Transverse colon (tissue), 4 donors: ENCODE data around the gene ARID3A. TPM values are rescaled to one million over a fixed set of nuclear protein-coding genes. Genes with fewer than 3 reads are reported as not detected.

Experiments
- DNase-seq: peaks from one replicate; pipeline ENCODE4 v3.0.0-alpha.2; 2019
- H3K27ac ChIP-seq, 4 donors: fragments of 200-600 bp; sonication (generic); 2 replicates each; pipeline ENCODE4 v1.5.1; 2016 to 2018; ENCODE audit warnings: inconsistent platforms in 4 of 4
- H3K27me3 ChIP-seq: fragments of 200-600 bp; sonication (generic); 2 replicates; pipeline ENCODE4 v1.5.1; 2017; ENCODE audit warnings: inconsistent platforms
- H3K36me3 ChIP-seq, 4 donors: fragments of 200-600 bp; sonication (generic); 2 replicates each; pipeline ENCODE4 v1.5.1; 2017 to 2019; ENCODE audit warnings: inconsistent platforms in 4 of 4
- H3K4me1 ChIP-seq, 4 donors: fragments of 200-600 bp; sonication (generic); 2 replicates each; pipeline ENCODE4 v1.5.1; 2017 to 2020; ENCODE audit warnings: inconsistent platforms in 4 of 4
- H3K4me3 ChIP-seq, 4 donors: fragments of 200-600 bp; sonication (generic); 1 replicate in 1 of 4; 2 replicates in 3 of 4; pipeline versions ENCODE4 v1.5.1 to v1.6.1; 2017 to 2019; ENCODE audit warnings: inconsistent platforms in 4 of 4
- H3K9me3 ChIP-seq, 2 donors: fragments of 200-600 bp; sonication (generic); 2 replicates each; pipeline ENCODE4 v1.5.1; 2017 to 2019; ENCODE audit warnings: inconsistent platforms in 2 of 2
- CTCF ChIP-seq, 5 experiments: fragments of 200-600 bp in 3 of 5; fragments of 450-650 bp in 2 of 5; sonication (generic) in 3 of 5; IDR thresholded peaks; 1 replicate in 2 of 5; 2 replicates in 3 of 5; pipeline ENCODE4 v1.5.1; 2016 to 2017; ENCODE audit warnings: antibody characterized with exemption in 5 of 5, inconsistent platforms in 3 of 5, mild to moderate bottlenecking in 2 of 5, moderate library complexity in 1 of 5
- EP300 ChIP-seq: sonication (generic); formaldehyde crosslinking; IDR thresholded peaks from one replicate; pipeline ENCODE4 v1.6.1; 2017; ENCODE audit warnings: antibody characterized with exemption, low read depth
- POLR2A ChIP-seq: fragments of 450-650 bp; IDR thresholded peaks from one replicate; pipeline ENCODE4 v1.6.1; 2016; ENCODE audit warnings: antibody characterized with exemption, mild to moderate bottlenecking, moderate library complexity
- POLR2AphosphoS5 ChIP-seq, 3 donors: sonication (generic); formaldehyde crosslinking; IDR thresholded peaks; one replicate each; pipeline ENCODE4 v1.6.1; 2016; ENCODE audit warnings: antibody characterized with exemption in 3 of 3
- whole genome bisulfite sequencing, 2 donors: methylation state at CpG; one replicate each; pipeline ENCODE4 v1.1.5; 2018; ENCODE audit warnings: low coverage in 1 of 2; 5-methylcytosine and 5-hydroxymethylcytosine counted together
- in situ Hi-C, 4 donors: fragments of 200-750 bp; cut with MboI; loops; one replicate each; pipeline versions ENCODE4 v1.15.0 to v1.15.1; 2017; ENCODE audit warnings: low sequenced_read_pairs in 3 of 4, low pct_ligation_motif_present in 1 of 4, low pct_unique_long_range_greater_than_20kb in 1 of 4
- intact Hi-C: fragments of 100-400 bp; cut with DNase I; formaldehyde crosslinking; loops from one replicate; pipeline ENCODE4 v1.15.1; 2023; ENCODE audit warnings: low total_unique reads
- total RNA-seq, 4 donors: library from RNA; depleted of rRNA; stranded (reverse); fragments of >200 nt; gene quantifications; one replicate each; pipeline ENCODE4 v1.1.0, GENCODE V29; 2016

The ARID3A gene
- total RNA-seq, 4 donors from 2014 or later, result 2.2 to 8.7 (median 4.3) TPM

GRCh38 chr19:927780-928401, 2.1 kb downstream of the ARID3A start:
- H3K9me3 ChIP-seq, result no peaks in the 10 kb centered on the region
- no peaks in the 10 kb centered on the region for H3K36me3 ChIP-seq
- WGBS, 2 donors, result 70% methylated on average over 12 of the region's 12 CpGs; no CpG with 5 or more reads in 1 of the 2 donors
- H3K4me1 ChIP-seq, result peaks cover 8 to 37% (median 26%) of the 10 kb centered on the region in 4 donors
- intact Hi-C loops (loop anchor here (10.0 kb wide), 1 partner anchor 177 kb away; the partner anchor contains the start of gene GPX4), in situ Hi-C loops (loop anchor here in 3 of 4 donors (10.0 kb wide), 3 partner anchors 57 to 163 kb away; partner anchors contain the start of genes CFD (in 1 of the 3), ELANE (in 1 of the 3) and WDR18 (in 1 of the 3))
- TF ChIP-seq CTCF (IDR thresholded peaks at IDR 0.05) (no peak), EP300 (no peak), POLR2AphosphoS5 (IDR thresholded peaks at IDR 0.05) (no peak), POLR2A (no peak)
- DNase-seq, result no peak
- H3K27me3 ChIP-seq, result no peaks in the 10 kb centered on the region
- peak overlapping the region; percentile 89 to 92 (median 91) for H3K27ac ChIP-seq
- peak overlapping the region in 2 of 4 donors; percentile 86 to 91 for H3K4me3 ChIP-seq

- peak overlapping the region in 3 of 4 donors; percentile 22 to 92 (median 90) for H3K27ac ChIP-seq
- H3K4me1 ChIP-seq, result peaks cover 15 to 44% (median 32%) of the 10 kb centered on the region in 4 donors
- H3K4me3 ChIP-seq, result no peak overlapping the region
- 88% methylated on average over 12 of the region's 18 CpGs; no CpG with 5 or more reads in 1 of the 2 donors for WGBS, 2 donors
- in situ Hi-C loops, result loop anchor here in 3 of 4 donors (10.0 kb wide), 3 partner anchors 56 to 164 kb away; partner anchors contain the start of genes CFD (in 1 of the 3), ELANE (in 1 of the 3) and WDR18 (in 1 of the 3)
- no peaks in the 10 kb centered on the region for H3K27me3 ChIP-seq
- intact Hi-C loops, result loop anchor here (10.0 kb wide), 1 partner anchor 176 kb away; the partner anchor contains the start of gene GPX4
- H3K9me3 ChIP-seq, result no peaks in the 10 kb centered on the region
- no peaks in the 10 kb centered on the region for H3K36me3 ChIP-seq
- DNase-seq, result no peak
- TF ChIP-seq POLR2A (no peak), CTCF (IDR thresholded peaks at IDR 0.05) (no peak), POLR2AphosphoS5 (IDR thresholded peaks at IDR 0.05) (no peak), EP300 (no peak)
Observed at GRCh38 chr19:928471-929202, 2.8 kb downstream of the ARID3A start.

- TF ChIP-seq EP300, result no peak
- TF ChIP-seq POLR2AphosphoS5 (IDR thresholded peaks at IDR 0.05), result no peak
- no peak for TF ChIP-seq POLR2A
- TF ChIP-seq CTCF (IDR thresholded peaks at IDR 0.05), result no peak
- no peak for DNase-seq
- H3K4me3 ChIP-seq, result no peak overlapping the region
- no peaks in the 10 kb centered on the region for H3K9me3 ChIP-seq
- H3K36me3 ChIP-seq, result no peaks in the 10 kb centered on the region
- WGBS, 2 donors, result 96% methylated on average over 38 of the region's 51 CpGs; no CpG with 5 or more reads in 1 of the 2 donors
- H3K4me1 ChIP-seq, result peaks cover 21 to 48% (median 37%) of the 10 kb centered on the region in 4 donors
- peak overlapping the region in 1 of 4 donors; percentile 90 for H3K27ac ChIP-seq
- H3K27me3 ChIP-seq, result no peaks in the 10 kb centered on the region
- in situ Hi-C loops (loop anchor here in 3 of 4 donors (10.0 kb wide), 3 partner anchors 55 to 165 kb away; partner anchors contain the start of genes CFD (in 1 of the 3), ELANE (in 1 of the 3) and WDR18 (in 1 of the 3)), intact Hi-C loops (loop anchor here (10.0 kb wide), 1 partner anchor 175 kb away; the partner anchor contains the start of gene GPX4)
Observed at GRCh38 chr19:929203-929890, 3.5 kb downstream of the ARID3A start.
